DND-41 (cell line): ENCODE data around the gene SNX19.

ENCODE experiments used
- ATAC-seq: fragments of 200-7000 bp; cut with Tn5 transposase; 3 replicates; pipeline ENCODE4 v1.9.1; 2021; ENCODE audit warnings: low read depth; ENCODE audit not compliant: insufficient read depth
- DNase-seq: peaks from one replicate; pipeline ENCODE4 v3.0.0-alpha.2; 2020
- H2AFZ ChIP-seq: 2 replicates; pipeline ENCODE4 v1.6.0; 2012; ENCODE audit warnings: low read depth, low read length
- H3K27ac ChIP-seq: 2 replicates; pipeline ENCODE4 v1.5.1; 2012; ENCODE audit warnings: low read length, inconsistent platforms
- H3K27me3 ChIP-seq: fragments of 200-600 bp; sonication (generic); 2 replicates; pipeline ENCODE4 v1.6.0; 2012; ENCODE audit warnings: low read length, mild to moderate bottlenecking, inconsistent platforms; ENCODE audit not compliant: insufficient read depth, poor library complexity
- H3K36me3 ChIP-seq: 2 replicates; pipeline ENCODE4 v1.5.1; 2012; ENCODE audit warnings: low read length, inconsistent platforms; ENCODE audit not compliant: insufficient read depth
- H3K4me1 ChIP-seq: 2 replicates; pipeline ENCODE4 v1.5.1; 2012; ENCODE audit warnings: mild to moderate bottlenecking, low read length; ENCODE audit not compliant: insufficient read depth
- H3K4me2 ChIP-seq: 2 replicates; pipeline ENCODE4 v1.6.0; 2012; ENCODE audit warnings: mild to moderate bottlenecking, moderate library complexity, low read length, inconsistent platforms; ENCODE audit not compliant: insufficient read depth
- H3K4me3 ChIP-seq, 2 experiments: fragments of 200-600 bp in 1 of 2; shearing (Covaris generic) in 1 of 2; 2 replicates each; pipeline ENCODE4 v1.5.1; 2012 to 2016; ENCODE audit warnings: inconsistent platforms in 2 of 2, low read length in 2 of 2, mild to moderate bottlenecking in 2 of 2, low read depth in 1 of 2, moderate library complexity in 1 of 2
- H3K79me2 ChIP-seq: 2 replicates; pipeline ENCODE4 v1.6.0; 2012; ENCODE audit warnings: low read length, inconsistent platforms; ENCODE audit not compliant: insufficient read depth
- H3K9ac ChIP-seq: 2 replicates; pipeline ENCODE4 v1.6.0; 2012; ENCODE audit warnings: low read depth, mild to moderate bottlenecking, inconsistent platforms, low read length, moderate library complexity
- H3K9me3 ChIP-seq: 2 replicates; pipeline ENCODE4 v1.5.1; 2012; ENCODE audit warnings: low read length, moderate library complexity, mild to moderate bottlenecking, inconsistent platforms; ENCODE audit not compliant: insufficient read depth, severe bottlenecking
- H4K20me1 ChIP-seq: 2 replicates; pipeline ENCODE4 v1.6.0; 2012; ENCODE audit warnings: low read length; ENCODE audit not compliant: insufficient read depth
- CTCF ChIP-seq: IDR thresholded peaks from 2 replicates; pipeline ENCODE4 v1.5.1; 2012; ENCODE audit warnings: borderline replicate concordance, low read length, moderate library complexity, mild to moderate bottlenecking; ENCODE audit not compliant: poor library complexity, severe bottlenecking; ENCODE audit errors: extremely low read depth
- EZH2 ChIP-seq: IDR thresholded peaks from 3 replicates; pipeline ENCODE4 v1.6.1; 2012; ENCODE audit warnings: borderline replicate concordance, low read depth, mild to moderate bottlenecking, moderate library complexity, low read length, inconsistent platforms; ENCODE audit not compliant: severe bottlenecking

Gene SNX19

GRCh38 chr11:130827451-130828377 lies 88.6 kb downstream of the SNX19 start:
- H3K27me3 ChIP-seq = peaks cover 10% of the 10 kb centered on the region
- no peak overlapping the region for H3K4me3 ChIP-seq
- no peaks in the 10 kb centered on the region for H3K79me2 ChIP-seq
- no peaks in the 10 kb centered on the region for H3K36me3 ChIP-seq
- H3K9me3 ChIP-seq = no peaks in the 10 kb centered on the region
- no peak overlapping the region for H3K9ac ChIP-seq
- H3K4me1 ChIP-seq = no peaks in the 10 kb centered on the region
- no peak overlapping the region for H3K27ac ChIP-seq
- no peak for DNase-seq
- TF ChIP-seq CTCF (no peak), EZH2 (no peak)
- H2AFZ ChIP-seq = no peak overlapping the region
- H4K20me1 ChIP-seq = no peaks in the 10 kb centered on the region
- H3K4me2 ChIP-seq = no peak overlapping the region
- 0 out of 3 replicates have a peak, but pooled peaks have one; percentile 27 for ATAC-seq

GRCh38 chr11:130826572-130826971 lies 89.7 kb downstream of the SNX19 start:
- DNase-seq = no peak
- Histone ChIP-seq H3K27ac (no peak overlapping the region), H3K4me2 (no peak overlapping the region), H2AFZ (no peak overlapping the region), H3K4me1 (no peaks in the 10 kb centered on the region), H3K4me3 (no peak overlapping the region), H3K36me3 (no peaks in the 10 kb centered on the region), H3K79me2 (no peaks in the 10 kb centered on the region), H3K9me3 (no peaks in the 10 kb centered on the region), H3K9ac (no peak overlapping the region), H3K27me3 (peaks cover 10% of the 10 kb centered on the region), H4K20me1 (no peaks in the 10 kb centered on the region)
- TF ChIP-seq CTCF (no peak), EZH2 (no peak)
- no peak for ATAC-seq

- DNase-seq (no peak), ATAC-seq (no peak)
- TF ChIP-seq CTCF = no peak
- no peak for TF ChIP-seq EZH2
- H2AFZ ChIP-seq = no peak overlapping the region
- H3K79me2 ChIP-seq = no peaks in the 10 kb centered on the region
- no peak overlapping the region for H3K4me2 ChIP-seq
- H3K9me3 ChIP-seq = no peaks in the 10 kb centered on the region
- no peaks in the 10 kb centered on the region for H3K4me1 ChIP-seq
- H4K20me1 ChIP-seq = no peaks in the 10 kb centered on the region
- no peak overlapping the region for H3K9ac ChIP-seq
- H3K27me3 ChIP-seq = peaks cover 11% of the 10 kb centered on the region
- no peaks in the 10 kb centered on the region for H3K36me3 ChIP-seq
- H3K4me3 ChIP-seq = no peak overlapping the region
- no peak overlapping the region for H3K27ac ChIP-seq
Observed at GRCh38 chr11:130825983-130826382, 90.3 kb downstream of the SNX19 start.
